GM13977 (cell line): ENCODE measurements around the gene CLDN4.

Experiments
- DNase-seq: peaks from one replicate; pipeline ENCODE4 v3.0.0; 2012; ENCODE audit warnings: low spot score
- in situ Hi-C: fragments of 300-500 bp; cut with MboI; formaldehyde crosslinking; loops from one replicate; pipeline ENCODE4 v1.12.0; 2022; ENCODE audit warnings: low sequenced_read_pairs, low pct_unique_long_range_greater_than_20kb, mixed read lengths, inconsistent platforms; ENCODE audit not compliant: unreplicated experiment
- TF ChIP-seq, protein P1 (sequence below): IDR thresholded peaks from 2 replicates; pipeline ENCODE4 v1.5.1; 2012; ENCODE audit warnings: mild to moderate bottlenecking, control low read depth; ENCODE audit not compliant: insufficient read depth; ENCODE audit errors: extremely low read depth, missing control alignments

Gene CLDN4

DNA sequence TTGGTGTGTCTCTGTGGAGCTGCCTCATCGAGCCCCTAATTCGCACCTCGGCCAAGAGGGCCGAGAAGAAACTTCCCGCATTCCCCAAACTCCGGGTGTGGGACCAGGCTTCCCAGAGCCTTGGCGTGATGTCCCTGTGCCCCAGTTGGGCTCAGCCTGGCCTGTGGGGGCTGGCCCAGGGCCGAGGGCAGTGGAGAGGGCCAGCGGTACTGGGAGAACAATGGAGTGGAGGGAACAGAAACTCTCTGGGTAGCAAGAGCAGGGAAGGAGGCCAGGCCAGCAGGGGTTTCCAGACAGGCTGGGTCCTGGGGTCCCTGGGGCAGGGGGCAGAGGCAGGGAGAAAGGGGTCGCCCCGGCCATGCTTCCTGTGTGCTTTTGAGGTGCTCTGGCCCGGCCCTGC is 46.2 kb downstream of the CLDN4 start:
- DNase-seq, result no peak
- in situ Hi-C loops, result no loop called here
- TF ChIP-seq, protein P1, sequence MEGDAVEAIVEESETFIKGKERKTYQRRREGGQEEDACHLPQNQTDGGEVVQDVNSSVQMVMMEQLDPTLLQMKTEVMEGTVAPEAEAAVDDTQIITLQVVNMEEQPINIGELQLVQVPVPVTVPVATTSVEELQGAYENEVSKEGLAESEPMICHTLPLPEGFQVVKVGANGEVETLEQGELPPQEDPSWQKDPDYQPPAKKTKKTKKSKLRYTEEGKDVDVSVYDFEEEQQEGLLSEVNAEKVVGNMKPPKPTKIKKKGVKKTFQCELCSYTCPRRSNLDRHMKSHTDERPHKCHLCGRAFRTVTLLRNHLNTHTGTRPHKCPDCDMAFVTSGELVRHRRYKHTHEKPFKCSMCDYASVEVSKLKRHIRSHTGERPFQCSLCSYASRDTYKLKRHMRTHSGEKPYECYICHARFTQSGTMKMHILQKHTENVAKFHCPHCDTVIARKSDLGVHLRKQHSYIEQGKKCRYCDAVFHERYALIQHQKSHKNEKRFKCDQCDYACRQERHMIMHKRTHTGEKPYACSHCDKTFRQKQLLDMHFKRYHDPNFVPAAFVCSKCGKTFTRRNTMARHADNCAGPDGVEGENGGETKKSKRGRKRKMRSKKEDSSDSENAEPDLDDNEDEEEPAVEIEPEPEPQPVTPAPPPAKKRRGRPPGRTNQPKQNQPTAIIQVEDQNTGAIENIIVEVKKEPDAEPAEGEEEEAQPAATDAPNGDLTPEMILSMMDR, result no peak

DNA sequence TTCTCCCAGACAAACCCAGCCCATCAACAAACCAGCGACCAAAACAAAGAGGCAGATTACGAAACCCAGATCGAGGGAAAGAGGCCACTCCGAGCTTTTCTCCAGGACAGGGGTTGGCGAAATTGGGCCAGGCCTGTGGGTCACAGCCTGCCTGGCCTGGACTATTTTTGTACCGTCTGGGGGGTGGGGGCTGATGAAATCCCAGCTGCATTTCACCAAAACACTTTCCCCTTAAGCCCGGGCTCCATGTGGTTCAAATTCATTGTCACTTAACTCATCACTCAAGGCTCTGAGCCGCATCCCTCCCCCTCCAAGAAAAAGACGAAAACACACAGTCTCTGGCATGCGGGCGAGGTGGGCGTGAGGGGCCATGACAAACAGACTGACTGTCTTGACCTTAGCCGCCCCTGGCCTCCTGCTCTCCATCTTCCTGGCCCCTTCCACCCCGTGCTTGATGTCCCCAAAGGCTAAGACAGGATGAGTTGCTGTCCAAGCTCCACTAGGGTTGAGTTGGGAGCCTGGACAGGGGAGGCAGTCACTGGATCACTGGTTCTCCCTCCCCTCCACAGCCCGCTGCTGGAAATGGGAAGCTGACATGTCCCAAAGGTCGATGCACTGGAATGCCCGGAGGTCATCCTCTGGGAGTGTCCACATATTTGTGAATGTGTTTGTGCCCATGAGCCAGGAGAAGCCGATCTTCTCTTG is 49.3 kb downstream of the CLDN4 start:
- in situ Hi-C loops, result no loop called here
- TF ChIP-seq, protein P1, result no peak
- no peak for DNase-seq

DNA sequence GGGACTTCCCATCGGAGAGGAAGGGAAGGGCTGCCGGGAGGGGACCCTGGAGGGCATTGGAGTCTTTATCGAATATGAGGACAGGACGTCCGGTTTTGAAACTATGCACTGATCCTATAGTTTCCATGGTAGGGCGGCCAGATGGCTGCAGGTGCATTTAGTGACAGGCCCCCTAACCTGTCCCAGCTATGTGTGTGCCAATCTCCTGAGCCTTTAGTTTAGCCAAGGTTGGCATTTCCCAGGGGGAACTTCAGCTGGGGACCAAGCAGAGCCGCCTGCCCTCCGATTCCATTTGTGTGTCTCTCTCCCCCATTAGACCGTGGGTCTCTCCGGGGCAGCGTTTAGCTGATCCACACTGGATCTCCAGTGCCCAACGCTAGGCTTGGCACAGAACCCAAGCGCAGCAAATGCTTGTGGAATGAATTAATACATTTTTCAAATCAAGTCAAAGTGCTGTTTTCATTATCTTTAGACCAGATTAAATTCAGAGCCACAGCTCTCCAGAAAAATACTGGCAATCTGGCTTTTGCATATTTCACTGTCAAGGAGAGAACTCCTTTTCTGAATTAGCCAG is 50.0 kb downstream of the CLDN4 start:
- DNase-seq, result no peak
- in situ Hi-C loops, result no loop called here
- TF ChIP-seq, protein P1, result no peak

DNA sequence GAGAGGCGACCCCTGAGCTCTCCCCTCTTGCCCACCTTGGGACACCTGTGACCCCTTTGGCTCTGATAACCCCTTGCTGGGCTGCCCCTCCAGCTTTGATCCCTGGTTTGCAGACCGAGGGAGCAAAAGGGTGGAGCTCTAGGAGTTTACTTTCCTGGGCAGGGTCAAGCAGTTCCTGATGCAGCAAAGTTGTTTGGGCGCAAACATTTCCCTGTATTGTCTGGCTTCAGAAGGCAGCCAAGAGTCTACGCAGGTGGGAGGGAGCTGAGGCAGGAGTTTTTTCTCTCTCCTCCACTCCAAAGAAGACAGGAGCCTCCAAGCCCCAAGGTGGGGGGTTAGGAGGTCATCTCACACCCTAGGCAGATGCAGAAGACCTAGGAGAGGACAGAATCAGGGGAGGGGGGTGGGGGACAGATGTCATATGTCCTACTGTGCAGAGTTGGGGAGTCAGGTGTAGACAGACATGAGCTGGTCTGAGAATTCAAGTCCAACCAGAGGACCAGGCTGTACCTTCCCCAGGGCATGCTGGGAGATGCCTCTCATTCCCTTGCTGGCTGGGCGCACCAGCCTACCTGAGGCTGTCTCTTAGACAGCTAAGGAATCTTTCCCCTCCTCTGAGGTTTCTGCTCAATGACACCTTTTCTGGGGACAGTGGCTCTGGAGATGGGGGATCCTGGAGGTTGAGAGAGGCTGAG is 50.7 kb downstream of the CLDN4 start:
- in situ Hi-C loops, result no loop called here
- TF ChIP-seq, protein P1, result no peak
- DNase-seq, result no peak

DNA sequence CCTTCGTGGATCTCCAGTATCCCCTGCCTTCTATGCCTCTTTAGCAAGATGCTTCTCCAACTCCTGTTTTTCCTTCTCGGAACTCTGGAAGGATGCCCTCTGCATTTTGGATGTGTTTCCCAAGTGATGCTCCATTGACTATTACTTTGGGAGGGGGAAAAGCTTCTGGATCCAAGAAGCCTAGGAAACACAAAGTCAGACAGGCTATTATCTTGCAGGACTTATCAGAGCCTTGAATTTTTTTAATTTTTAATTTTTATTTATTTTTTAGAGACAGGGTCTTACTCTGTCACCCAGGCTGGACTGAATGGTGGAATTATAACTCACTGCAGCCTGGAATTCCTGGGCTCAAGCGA is 51.2 kb downstream of the CLDN4 start:
- no peak for DNase-seq
- in situ Hi-C loops, result no loop called here
- TF ChIP-seq, protein P1, result no peak
